Neural cell (in vitro differentiated cells): ENCODE results near the gene COX7A2L.

ENCODE experiments used
- EZH2 ChIP-seq: fragments of 200-600, 300-800 bp; shearing (Covaris generic), sonication (generic); IDR thresholded peaks from 2 replicates; pipeline ENCODE4 v1.6.1; 2014; ENCODE audit warnings: antibody characterized with exemption, low read length, borderline replicate concordance, mild to moderate bottlenecking; ENCODE audit not compliant: insufficient read depth, poor library complexity, severe bottlenecking
- TF ChIP-seq, protein P1 (sequence below): fragments of 450-650 bp; IDR thresholded peaks from 2 replicates; pipeline ENCODE4 v1.5.1; 2014; ENCODE audit warnings: antibody characterized with exemption, mild to moderate bottlenecking, moderate library complexity; ENCODE audit not compliant: poor library complexity, severe bottlenecking
- TF ChIP-seq, protein P2 (sequence below): IDR thresholded peaks from 2 replicates; pipeline ENCODE4 v1.6.1; 2012; ENCODE audit warnings: borderline replicate concordance

DNA sequence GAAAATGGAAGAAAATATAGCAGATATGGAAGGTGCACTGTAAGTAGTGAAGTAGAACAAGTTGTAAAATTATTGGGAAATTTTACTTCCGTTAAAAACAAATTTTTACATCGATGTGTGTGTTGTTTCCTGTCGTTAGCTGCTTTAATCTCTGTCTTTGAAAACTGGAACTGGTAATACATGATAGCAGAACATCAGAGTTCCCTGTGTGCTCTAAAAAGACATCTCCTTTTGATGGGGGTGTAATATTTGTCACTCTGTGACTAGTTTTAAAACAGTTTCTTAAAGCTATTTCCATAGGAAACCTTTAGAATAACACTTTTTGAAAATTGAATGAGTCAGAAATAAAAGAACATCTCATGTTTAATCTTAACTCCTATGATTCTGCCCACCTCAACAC, 43.5 kb downstream of the COX7A2L start:
- no peak for TF ChIP-seq EZH2
- TF ChIP-seq, protein P1, sequence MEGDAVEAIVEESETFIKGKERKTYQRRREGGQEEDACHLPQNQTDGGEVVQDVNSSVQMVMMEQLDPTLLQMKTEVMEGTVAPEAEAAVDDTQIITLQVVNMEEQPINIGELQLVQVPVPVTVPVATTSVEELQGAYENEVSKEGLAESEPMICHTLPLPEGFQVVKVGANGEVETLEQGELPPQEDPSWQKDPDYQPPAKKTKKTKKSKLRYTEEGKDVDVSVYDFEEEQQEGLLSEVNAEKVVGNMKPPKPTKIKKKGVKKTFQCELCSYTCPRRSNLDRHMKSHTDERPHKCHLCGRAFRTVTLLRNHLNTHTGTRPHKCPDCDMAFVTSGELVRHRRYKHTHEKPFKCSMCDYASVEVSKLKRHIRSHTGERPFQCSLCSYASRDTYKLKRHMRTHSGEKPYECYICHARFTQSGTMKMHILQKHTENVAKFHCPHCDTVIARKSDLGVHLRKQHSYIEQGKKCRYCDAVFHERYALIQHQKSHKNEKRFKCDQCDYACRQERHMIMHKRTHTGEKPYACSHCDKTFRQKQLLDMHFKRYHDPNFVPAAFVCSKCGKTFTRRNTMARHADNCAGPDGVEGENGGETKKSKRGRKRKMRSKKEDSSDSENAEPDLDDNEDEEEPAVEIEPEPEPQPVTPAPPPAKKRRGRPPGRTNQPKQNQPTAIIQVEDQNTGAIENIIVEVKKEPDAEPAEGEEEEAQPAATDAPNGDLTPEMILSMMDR: no peak
- TF ChIP-seq, protein P2, sequence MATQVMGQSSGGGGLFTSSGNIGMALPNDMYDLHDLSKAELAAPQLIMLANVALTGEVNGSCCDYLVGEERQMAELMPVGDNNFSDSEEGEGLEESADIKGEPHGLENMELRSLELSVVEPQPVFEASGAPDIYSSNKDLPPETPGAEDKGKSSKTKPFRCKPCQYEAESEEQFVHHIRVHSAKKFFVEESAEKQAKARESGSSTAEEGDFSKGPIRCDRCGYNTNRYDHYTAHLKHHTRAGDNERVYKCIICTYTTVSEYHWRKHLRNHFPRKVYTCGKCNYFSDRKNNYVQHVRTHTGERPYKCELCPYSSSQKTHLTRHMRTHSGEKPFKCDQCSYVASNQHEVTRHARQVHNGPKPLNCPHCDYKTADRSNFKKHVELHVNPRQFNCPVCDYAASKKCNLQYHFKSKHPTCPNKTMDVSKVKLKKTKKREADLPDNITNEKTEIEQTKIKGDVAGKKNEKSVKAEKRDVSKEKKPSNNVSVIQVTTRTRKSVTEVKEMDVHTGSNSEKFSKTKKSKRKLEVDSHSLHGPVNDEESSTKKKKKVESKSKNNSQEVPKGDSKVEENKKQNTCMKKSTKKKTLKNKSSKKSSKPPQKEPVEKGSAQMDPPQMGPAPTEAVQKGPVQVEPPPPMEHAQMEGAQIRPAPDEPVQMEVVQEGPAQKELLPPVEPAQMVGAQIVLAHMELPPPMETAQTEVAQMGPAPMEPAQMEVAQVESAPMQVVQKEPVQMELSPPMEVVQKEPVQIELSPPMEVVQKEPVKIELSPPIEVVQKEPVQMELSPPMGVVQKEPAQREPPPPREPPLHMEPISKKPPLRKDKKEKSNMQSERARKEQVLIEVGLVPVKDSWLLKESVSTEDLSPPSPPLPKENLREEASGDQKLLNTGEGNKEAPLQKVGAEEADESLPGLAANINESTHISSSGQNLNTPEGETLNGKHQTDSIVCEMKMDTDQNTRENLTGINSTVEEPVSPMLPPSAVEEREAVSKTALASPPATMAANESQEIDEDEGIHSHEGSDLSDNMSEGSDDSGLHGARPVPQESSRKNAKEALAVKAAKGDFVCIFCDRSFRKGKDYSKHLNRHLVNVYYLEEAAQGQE: no peak
